NCI-H1105 (cell line): ENCODE results near the gene TSPAN18.

ENCODE experiments used
- DNase-seq: peaks from one replicate; lab custom pipeline; 2025; lab: John Stamatoyannopoulos, UW

TSPAN18 gene

DNA sequence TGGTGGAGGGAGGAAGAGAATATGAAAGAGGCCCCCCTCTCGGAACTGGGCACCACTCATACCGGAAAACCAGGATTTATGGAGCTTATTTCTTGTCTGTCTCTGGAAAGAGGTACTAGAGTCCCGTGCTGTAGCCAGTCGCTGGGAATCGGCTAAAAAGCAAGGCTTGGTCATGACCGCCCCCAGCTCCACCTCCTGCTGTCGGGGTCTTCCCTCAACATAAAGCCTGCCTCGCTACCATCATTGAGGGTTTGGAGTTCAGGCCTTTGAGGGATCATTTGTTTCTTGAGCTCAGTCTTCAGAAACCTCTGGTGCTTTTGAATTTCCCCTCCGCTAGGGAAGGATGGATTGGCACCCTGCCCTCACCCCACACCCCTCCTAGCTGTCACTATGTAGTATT lies 97.1 kb downstream of the TSPAN18 start:
- DNase-seq: no peak

DNA sequence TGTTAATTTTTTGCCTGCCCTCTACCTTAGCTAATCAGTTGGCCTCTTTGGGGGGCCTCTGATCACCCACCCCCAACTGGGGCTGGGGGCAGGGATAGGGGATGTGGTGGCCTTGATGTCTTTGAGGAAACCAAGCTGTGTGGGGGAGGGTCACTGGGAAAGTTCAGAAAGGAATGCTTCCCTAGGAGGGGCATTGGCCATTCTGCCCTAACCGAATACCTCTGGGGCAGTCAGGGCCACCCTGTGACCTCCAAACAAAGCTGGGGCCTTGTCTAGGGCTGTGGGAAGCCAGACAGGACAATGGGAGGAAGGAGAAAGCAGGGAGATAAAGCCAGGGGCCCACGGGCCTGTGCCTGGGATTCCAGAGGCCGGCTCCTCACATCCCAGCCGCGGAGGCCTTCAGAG lies 97.5 kb downstream of the TSPAN18 start:
- DNase-seq: no peak

DNA sequence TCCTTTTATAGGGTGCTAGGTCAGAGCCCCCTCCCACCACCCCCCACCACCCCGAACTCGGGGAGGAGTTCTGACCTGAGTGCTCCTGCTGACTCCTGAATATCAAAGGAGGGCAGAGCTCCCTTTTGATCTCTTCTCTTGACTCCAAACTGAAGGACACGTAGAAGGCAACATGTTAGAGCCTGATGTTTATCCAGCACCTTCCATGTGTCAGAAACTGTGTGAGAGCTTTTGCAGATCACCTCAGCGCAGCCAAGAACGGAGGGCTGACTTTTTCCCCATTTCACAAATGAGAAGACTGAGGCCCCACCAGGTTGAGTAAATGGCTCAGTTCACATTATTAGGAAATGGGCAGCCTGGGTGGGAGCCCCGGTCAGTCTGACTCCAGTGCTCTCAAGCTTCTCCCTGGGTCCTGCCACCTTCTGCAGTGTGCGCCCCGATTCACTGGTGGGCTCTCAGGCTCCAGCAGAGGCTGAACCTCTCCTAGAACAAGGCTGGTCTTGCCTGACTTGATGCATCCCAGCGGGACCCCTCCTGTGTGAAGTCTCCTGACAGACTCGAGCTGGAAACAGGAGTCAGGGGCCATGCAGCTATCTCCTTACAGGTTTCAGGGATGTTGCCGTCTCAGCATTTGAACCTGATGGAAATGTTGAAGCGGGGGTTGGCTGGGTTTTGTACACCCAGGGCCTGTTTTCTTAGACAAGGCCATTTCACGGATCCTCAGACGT lies 98.5 kb downstream of the TSPAN18 start:
- DNase-seq: no peak

DNA sequence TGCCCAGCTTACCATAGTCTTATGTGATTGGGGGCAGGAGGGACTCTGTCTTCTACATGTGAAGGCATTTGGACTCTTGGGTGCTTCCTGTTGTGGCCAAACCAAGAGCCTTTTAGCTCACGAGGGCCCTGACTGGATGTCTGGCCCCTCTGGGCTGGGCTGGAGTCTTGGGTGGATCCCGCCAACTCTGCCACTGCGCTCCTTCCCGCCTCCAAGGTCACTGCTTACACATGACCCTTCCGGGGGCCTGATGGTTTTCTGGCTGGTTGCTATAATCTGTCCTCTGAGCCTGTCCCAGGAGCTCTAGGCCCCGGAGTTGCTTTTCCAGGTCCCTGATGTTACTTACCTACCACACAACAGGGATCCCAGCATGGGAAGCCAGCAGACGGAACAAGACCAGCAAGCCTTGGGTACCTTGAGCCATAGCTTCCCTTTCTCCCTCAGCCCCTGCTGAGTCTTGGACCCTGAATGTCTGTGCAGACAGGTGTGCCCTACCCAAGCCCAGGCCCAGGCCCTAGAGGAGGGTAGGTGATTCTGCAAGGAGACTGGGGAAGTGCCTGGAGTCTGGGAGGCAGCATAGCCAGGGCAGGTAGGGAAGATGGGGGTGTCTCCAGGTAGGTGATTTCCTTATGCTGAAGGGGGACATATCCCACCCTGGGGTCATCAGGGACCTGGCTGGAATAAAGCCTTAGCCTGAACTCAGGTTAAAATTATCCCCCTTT lies 100.3 kb downstream of the TSPAN18 start:
- no peak for DNase-seq

DNA sequence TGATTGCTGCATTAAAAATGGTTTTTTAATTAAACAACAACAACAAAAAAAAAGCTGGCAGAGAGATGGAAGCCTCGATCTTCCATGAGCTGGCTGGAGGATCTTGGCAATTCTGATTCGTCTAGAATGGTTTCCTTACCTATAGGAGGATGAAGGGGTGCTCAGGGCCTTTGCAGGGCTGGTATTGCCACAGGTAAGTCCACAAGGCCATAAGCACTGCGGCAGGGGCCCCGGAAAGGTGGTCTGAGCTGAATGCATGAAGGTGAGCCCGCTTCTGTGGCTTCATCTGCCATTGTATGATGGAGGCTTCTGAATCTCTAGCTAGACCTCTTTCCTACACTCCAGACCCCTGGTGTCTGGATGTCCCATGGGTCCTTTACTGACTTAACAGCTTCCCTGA lies 101.5 kb downstream of the TSPAN18 start:
- DNase-seq: no peak

- no peak for DNase-seq
These were observed 103.1 kb downstream of the TSPAN18 start for GRCh38 chr11:44829838-44830237.

DNA sequence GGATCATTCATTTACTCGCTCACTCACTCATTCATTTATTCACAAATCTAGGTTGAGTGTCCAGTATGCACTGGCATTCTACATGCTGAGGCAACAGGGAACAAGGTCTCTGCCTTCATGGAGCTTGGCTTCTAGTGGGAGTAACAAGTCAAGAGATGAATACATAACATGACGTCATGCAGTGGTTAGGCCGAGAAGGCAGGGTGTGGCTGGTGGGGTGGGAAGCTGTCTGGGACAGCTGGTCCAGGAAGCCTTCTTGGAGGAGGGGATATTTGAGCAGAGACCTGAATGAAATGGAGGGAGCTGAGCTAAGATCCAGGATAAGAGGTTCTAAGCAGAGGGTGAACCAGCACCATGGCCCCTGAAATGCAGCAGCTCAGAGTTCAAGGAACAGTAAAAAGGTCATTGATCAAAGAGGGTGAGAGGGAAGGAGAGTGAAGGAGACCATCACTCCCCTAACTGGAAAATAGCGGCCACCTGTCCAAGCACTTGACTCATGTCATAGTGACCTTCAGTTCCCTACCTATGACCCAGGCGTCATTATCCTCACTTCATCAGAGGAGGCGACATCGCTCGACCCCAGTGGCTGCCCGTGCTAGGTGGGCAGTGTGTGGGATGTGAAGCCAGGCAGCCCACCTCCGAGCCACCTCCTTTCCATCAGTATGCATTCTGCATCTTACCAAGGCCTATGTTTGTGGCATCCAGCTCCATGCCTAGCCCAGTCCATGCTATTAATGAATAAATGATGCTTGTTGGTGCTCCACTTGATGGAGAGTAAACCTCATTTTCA lies 105.0 kb downstream of the TSPAN18 start:
- DNase-seq: no peak

GRCh38 chr11:44832452-44832851 lies 105.7 kb downstream of the TSPAN18 start:
- no peak for DNase-seq

DNA sequence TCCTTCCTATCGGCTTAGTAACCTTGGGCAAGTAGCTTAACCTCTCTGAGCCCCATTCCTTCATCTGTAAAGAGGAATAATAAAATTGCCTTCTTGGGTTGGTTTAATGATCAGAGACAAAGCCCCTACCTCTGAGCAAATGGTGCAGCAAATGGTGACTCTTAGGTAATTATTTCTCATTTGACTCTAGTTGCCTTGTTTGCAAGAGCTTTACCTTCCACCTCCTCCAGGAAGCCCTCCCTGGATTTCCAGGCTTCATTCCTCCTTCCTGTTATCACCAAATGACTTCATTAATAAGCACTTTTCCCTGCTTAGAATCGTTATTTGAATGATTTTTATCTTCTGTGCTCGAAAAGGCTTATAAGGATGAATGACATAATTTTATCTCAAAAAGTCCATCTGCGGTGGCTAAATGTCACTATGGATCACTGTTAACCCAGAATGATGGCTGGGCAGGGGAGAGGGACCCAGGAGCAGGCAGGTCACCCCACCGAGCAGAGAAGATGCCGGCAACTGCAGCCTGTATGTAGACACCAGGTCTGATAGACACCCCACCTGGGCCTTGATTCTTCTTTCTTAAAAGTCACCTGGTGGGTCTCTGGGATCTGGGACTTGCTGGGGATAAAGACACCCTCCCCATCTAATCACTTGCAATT lies 106.6 kb downstream of the TSPAN18 start:
- DNase-seq: no peak

- no peak for DNase-seq
These were observed 107.2 kb downstream of the TSPAN18 start for GRCh38 chr11:44833877-44834452.

DNA sequence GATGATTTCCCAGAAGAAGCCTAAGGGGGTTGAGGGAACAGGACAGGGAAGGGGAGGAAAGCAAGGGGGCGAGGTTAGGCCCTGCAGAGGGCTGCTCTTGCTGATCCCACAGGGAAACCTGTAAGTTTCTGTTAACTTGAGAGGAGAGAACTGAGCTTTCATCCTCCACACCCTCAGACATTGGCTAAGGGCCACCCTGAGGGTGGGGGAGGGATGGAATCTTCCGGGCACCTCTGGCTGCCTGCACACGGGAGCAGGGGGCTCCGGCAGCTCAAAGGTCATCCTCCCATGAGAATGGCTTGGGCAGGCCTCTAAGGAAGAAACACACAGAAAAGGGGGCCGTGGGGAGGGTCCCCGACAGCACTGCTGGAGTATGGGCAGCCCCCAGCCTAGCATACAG lies 108.1 kb downstream of the TSPAN18 start:
- no peak for DNase-seq

DNA sequence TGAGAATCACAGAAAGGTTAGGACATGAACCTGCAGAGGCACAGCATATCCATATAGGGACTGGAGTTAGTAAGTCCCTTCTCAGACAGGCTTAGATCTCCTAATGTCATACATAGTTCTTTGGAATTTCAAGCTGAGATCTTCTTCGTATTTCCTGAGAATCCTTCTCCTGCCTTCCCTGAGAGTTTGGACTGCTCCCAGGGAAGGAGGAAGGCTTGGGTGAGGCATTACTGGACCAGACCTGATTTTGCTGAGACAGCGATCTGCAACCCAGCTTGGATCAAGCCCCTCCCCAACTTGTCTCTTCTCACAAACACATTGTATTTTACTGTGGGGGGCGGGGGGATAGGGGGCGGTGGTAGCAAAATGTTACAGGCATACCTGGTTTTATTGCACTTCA lies 108.5 kb downstream of the TSPAN18 start:
- no peak for DNase-seq

GRCh38 chr11:44835938-44836337 lies 109.2 kb downstream of the TSPAN18 start:
- DNase-seq: no peak

- DNase-seq: no peak
These were observed 110.9 kb downstream of the TSPAN18 start for GRCh38 chr11:44837661-44838060.

DNA sequence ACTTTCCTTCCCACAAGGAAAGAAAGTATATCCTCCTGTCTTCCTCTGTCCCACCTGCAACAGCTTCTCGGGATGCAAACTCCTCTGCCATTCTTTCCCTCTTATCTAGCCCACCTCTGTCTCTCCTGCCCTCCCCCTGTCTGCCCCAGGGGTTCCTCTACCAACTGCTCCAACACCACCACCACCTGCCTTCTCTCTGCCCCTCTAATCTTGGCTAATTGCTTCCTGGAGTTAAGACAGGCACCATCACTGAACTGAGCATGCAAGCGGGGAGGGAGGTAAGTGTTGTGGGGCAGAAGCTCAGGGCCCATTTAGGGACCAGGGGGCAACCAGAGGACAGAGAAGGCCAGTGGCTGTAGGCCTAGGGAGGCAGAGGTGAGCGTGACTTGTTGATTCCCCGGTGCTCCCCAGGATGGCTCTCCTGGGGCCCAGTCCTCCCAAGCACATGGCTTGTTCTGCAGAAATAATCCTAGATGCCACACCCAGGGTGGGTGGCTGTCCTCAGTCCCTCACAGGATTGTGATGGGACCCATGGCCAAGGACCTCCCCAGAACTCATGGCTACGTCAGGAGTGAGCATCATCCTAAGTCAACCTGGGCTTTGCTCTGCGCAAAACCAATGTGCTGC lies 112.8 kb downstream of the TSPAN18 start:
- DNase-seq: no peak

DNA sequence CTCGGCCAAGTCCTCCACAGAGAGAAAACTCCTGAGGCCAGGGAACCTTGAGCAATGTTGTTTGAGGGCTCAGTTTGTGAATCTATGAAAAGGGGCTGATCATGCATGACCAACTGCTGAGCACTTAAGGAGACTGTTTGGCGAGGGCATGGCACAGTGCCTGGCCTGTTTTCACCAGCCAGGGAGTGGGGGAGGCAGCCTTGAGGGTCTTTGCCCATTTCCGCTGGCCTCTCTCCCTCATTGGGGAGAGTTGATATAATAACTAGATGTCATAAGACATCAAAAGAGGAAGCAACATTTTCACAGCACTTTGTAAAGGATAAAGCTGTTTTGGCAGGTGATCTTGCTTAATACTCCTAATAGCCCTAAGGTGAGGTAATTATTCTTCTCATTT lies 113.3 kb downstream of the TSPAN18 start:
- no peak for DNase-seq

- DNase-seq: no peak
These were observed 113.9 kb downstream of the TSPAN18 start for GRCh38 chr11:44840521-44841251.

DNA sequence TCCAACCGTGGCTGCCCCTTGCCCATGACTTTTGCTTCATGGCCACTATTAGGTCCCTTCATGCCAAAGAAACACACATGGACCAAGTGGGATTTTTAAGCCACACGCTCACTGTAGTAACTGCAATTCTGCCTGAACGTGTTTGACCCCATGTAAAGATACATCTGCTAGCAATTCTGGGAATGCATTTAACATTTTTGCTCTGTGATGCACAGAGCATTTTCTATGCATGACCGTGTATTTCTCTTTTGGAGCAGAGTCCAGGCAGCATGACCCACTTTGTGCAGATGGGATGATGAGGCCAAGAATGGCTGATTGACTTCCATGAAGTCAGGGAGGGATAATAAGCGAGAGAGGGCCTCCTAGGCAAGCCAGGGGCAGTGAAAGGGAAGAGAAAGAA lies 115.5 kb downstream of the TSPAN18 start:
- no peak for DNase-seq

GRCh38 chr11:44846852-44847251 lies 120.1 kb downstream of the TSPAN18 start:
- no peak for DNase-seq

DNA sequence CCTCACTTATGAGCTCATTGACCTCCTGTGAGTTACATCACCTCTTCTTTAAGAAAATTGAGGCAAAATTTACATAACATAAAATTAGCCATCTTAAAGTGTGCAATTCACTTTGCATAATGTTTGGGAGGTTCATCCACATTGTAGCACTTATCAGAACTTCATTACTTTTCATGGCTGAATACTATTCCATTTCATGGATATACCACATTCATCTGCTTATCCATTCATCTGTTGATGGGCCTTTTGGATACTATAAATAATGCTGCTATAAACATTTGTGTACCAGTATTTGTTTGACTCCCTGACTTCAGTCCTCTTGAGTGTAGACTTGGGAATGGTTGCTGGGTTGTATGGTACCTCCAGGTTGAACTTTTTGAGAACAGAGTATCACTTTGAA lies 120.6 kb downstream of the TSPAN18 start:
- no peak for DNase-seq
